ENCODE measurements around the gene UBE2E1. TPM values are rescaled to one million over a fixed set of nuclear protein-coding genes. Genes with fewer than 3 reads are reported as not detected.

The UBE2E1 gene
- total and polyA plus RNA-seq, 8 donors, result 20.9 to 44.7 (median 28.7) TPM

- Histone ChIP-seq H3K27me3 (no peaks in the 10 kb centered on the region), H3K27ac (no peak overlapping the region), H3K9me3 (no peaks in the 10 kb centered on the region), H3K4me3 (no peak overlapping the region), H3K36me3 (no peaks in the 10 kb centered on the region), H3K4me1 (peaks cover 16 to 36% (median 27%) of the 10 kb centered on the region in 3 donors)
- no peak for TF ChIP-seq CTCF (IDR thresholded peaks at IDR 0.05)
- ATAC-seq (peak in 3 of 4 donors; percentile 44 to 52 (median 46)), FAIRE-seq (no peak), DNase-seq (peak in 2 of 6 donors; percentile 15 to 29)
- intact Hi-C loops (cut with DNase I), result no loop called here
- 25 to 32% methylated on average over 1 of the region's 1 CpG for WGBS, 2 donors
Observed at GRCh38 chr3:23826382-23827064, 20.8 kb downstream of the UBE2E1 start.

- WGBS, 2 donors, result 75 to 82% methylated on average over 5 of the region's 5 CpGs
- no peaks in the 10 kb centered on the region for H3K36me3 ChIP-seq
- no peak for ATAC-seq
- H3K4me1 ChIP-seq, result peaks cover 12 to 29% (median 24%) of the 10 kb centered on the region in 3 donors
- intact Hi-C loops (cut with DNase I), result no loop called here
- no peak overlapping the region for H3K27ac ChIP-seq
- no peak for TF ChIP-seq CTCF (IDR thresholded peaks at IDR 0.05)
- no peak for DNase-seq
- H3K9me3 ChIP-seq, result no peaks in the 10 kb centered on the region
- FAIRE-seq, result no peak
- no peak overlapping the region for H3K4me3 ChIP-seq
- no peaks in the 10 kb centered on the region for H3K27me3 ChIP-seq
Observed at GRCh38 chr3:23829242-23829934, 23.6 kb downstream of the UBE2E1 start.

GRCh38 chr3:23830869-23831484, 25.2 kb downstream of the UBE2E1 start:
- H3K9me3 ChIP-seq, result no peaks in the 10 kb centered on the region
- H3K4me3 ChIP-seq, result no peak overlapping the region
- intact Hi-C loops (cut with DNase I), result no loop called here
- H3K4me1 ChIP-seq, result peaks cover 6 to 18% (median 11%) of the 10 kb centered on the region in 3 donors
- TF ChIP-seq CTCF (IDR thresholded peaks at IDR 0.05), result no peak
- no peak for ATAC-seq
- no peaks in the 10 kb centered on the region for H3K27me3 ChIP-seq
- no peak for FAIRE-seq
- H3K36me3 ChIP-seq, result no peaks in the 10 kb centered on the region
- 92 to 97% methylated on average over 5 of the region's 5 CpGs for WGBS, 2 donors
- DNase-seq, result no peak
- H3K27ac ChIP-seq, result no peak overlapping the region

- Histone ChIP-seq H3K27me3 (no peaks in the 10 kb centered on the region), H3K36me3 (no peaks in the 10 kb centered on the region), H3K9me3 (no peaks in the 10 kb centered on the region), H3K4me1 (peaks cover 6 to 11% (median 7%) of the 10 kb centered on the region in 3 donors), H3K4me3 (no peak overlapping the region), H3K27ac (no peak overlapping the region)
- ATAC-seq (no peak), DNase-seq (no peak), FAIRE-seq (no peak)
- no peak for TF ChIP-seq CTCF (IDR thresholded peaks at IDR 0.05)
- intact Hi-C loops (cut with DNase I), result no loop called here
- WGBS, 2 donors, result 92 to 98% methylated on average over 9 of the region's 9 CpGs
Observed at GRCh38 chr3:23831517-23832394, 26.0 kb downstream of the UBE2E1 start.

Data from pancreas (tissue), 10 donors.